SK-N-SH (cell line): ENCODE data around the gene DNAL4.

Source experiments
- CTCF ChIP-seq: fragments of 200-600 bp; sonication (generic); IDR thresholded peaks from 2 replicates; pipeline ENCODE4 v1.6.1; 2017; ENCODE audit warnings: antibody characterized with exemption, mild to moderate bottlenecking, moderate library complexity
- EZH2phosphoT487 ChIP-seq: fragments of 200-600 bp; sonication (generic); IDR thresholded peaks from 2 replicates; pipeline ENCODE4 v1.6.1; 2017; ENCODE audit warnings: low read depth, mixed run types, mild to moderate bottlenecking, antibody characterized with exemption, moderate library complexity, borderline replicate concordance
- FOXM1 ChIP-seq: IDR thresholded peaks from 2 replicates; pipeline ENCODE4 v1.4.0; 2012; ENCODE audit warnings: low read depth, mild to moderate bottlenecking
- MXI1 ChIP-seq: IDR thresholded peaks from 2 replicates; pipeline ENCODE4 v1.6.1; 2012; ENCODE audit warnings: mild to moderate bottlenecking, low read depth, low read length, improper control_type of control experiment
- PBX3 ChIP-seq: IDR thresholded peaks from 2 replicates; pipeline ENCODE4; 2012
- POLR2AphosphoS5 ChIP-seq: IDR thresholded peaks from 2 replicates; pipeline ENCODE4 v1.6.1; 2012; ENCODE audit warnings: low read depth, low read length
- RAD21 ChIP-seq: IDR thresholded peaks from 2 replicates; pipeline ENCODE4 v1.6.1; 2012; ENCODE audit warnings: mild to moderate bottlenecking, low read length
- SMC3 ChIP-seq: IDR thresholded peaks from 2 replicates; pipeline ENCODE4 v1.6.1; 2012; ENCODE audit warnings: low read depth, low read length, improper control_type of control experiment
- TF ChIP-seq, protein P1 (sequence below): IDR thresholded peaks from 2 replicates; pipeline ENCODE4 v1.4.0; 2012; ENCODE audit warnings: low read depth, borderline replicate concordance

GRCh38 chr22:38740754-38741153, 53.2 kb downstream of the DNAL4 start:
- TF ChIP-seq CTCF (no peak), EZH2phosphoT487 (no peak), SMC3 (no peak), MXI1 (no peak), PBX3 (no peak), FOXM1 (no peak), RAD21 (no peak), POLR2AphosphoS5 (no peak)
- TF ChIP-seq, protein P1, sequence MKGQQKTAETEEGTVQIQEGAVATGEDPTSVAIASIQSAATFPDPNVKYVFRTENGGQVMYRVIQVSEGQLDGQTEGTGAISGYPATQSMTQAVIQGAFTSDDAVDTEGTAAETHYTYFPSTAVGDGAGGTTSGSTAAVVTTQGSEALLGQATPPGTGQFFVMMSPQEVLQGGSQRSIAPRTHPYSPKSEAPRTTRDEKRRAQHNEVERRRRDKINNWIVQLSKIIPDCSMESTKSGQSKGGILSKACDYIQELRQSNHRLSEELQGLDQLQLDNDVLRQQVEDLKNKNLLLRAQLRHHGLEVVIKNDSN: no peak
